Vagina (tissue), 2 donors: ENCODE results near the gene CAVIN1. TPM values are rescaled to one million over a fixed set of nuclear protein-coding genes. Genes with fewer than 3 reads are reported as not detected.
"Not testable (repeated sequence)": the region's sequence is repeated elsewhere in the genome, so short reads cannot be mapped to it uniquely, and the experiment has no call there.

Experiments
- DNase-seq, 2 donors: peaks; one replicate each; pipeline ENCODE4 v3.0.0-alpha.2; 2017; ENCODE audit errors: extremely low spot score in 2 of 2
- H3K27ac ChIP-seq: fragments of 200-600 bp; sonication (generic); one replicate; pipeline ENCODE4 v1.5.1; 2019
- H3K27me3 ChIP-seq: fragments of 200-600 bp; sonication (generic); one replicate; pipeline ENCODE4 v1.5.1; 2019
- H3K36me3 ChIP-seq, 2 donors: fragments of 200-600 bp; sonication (generic); one replicate each; pipeline ENCODE4 v1.5.1; 2017 to 2019
- H3K4me1 ChIP-seq: fragments of 200-600 bp; sonication (generic); one replicate; pipeline ENCODE4 v1.5.1; 2019
- H3K4me3 ChIP-seq, 2 donors: fragments of 200-600 bp; sonication (generic); 1 replicate in 1 of 2; 2 replicates in 1 of 2; pipeline ENCODE4 v1.5.1; 2016 to 2019
- H3K9me3 ChIP-seq: fragments of 200-600 bp; sonication (generic); one replicate; pipeline ENCODE4 v1.5.1; 2019
- POLR2A ChIP-seq, 2 donors: fragments of 450-650 bp; IDR thresholded peaks; one replicate each; pipeline ENCODE4 v1.6.1; 2017; ENCODE audit warnings: antibody characterized with exemption in 2 of 2, mild to moderate bottlenecking in 2 of 2, moderate library complexity in 2 of 2
- POLR2AphosphoS5 ChIP-seq, 2 donors: sonication (generic); formaldehyde crosslinking; IDR thresholded peaks; one replicate each; pipeline ENCODE4 v1.9.0; 2017; ENCODE audit warnings: antibody characterized with exemption in 2 of 2, mild to moderate bottlenecking in 2 of 2, low read depth in 1 of 2; ENCODE audit not compliant: insufficient read depth in 1 of 2
- intact Hi-C: fragments of 100-400 bp; cut with DNase I; formaldehyde crosslinking; loops from one replicate; pipeline ENCODE4 v1.15.1; 2023
- total RNA-seq: library from RNA; depleted of rRNA; stranded (reverse); fragments of >200 nt; gene quantifications from one replicate; pipeline ENCODE4 v1.2.3, GENCODE V29; 2016
- TF ChIP-seq, protein P1 (sequence below), 3 experiments: fragments of 450-650 bp in 2 of 3; fragments of 200-600 bp in 1 of 3; sonication (generic) in 1 of 3; IDR thresholded peaks; one replicate each; pipeline ENCODE4 v1.5.1; 2017 to 2019; ENCODE audit warnings: antibody characterized with exemption in 3 of 3, mild to moderate bottlenecking in 2 of 3, moderate library complexity in 2 of 3

The CAVIN1 gene
- total RNA-seq, 1 donor from 2014 or later: 268 TPM

DNA sequence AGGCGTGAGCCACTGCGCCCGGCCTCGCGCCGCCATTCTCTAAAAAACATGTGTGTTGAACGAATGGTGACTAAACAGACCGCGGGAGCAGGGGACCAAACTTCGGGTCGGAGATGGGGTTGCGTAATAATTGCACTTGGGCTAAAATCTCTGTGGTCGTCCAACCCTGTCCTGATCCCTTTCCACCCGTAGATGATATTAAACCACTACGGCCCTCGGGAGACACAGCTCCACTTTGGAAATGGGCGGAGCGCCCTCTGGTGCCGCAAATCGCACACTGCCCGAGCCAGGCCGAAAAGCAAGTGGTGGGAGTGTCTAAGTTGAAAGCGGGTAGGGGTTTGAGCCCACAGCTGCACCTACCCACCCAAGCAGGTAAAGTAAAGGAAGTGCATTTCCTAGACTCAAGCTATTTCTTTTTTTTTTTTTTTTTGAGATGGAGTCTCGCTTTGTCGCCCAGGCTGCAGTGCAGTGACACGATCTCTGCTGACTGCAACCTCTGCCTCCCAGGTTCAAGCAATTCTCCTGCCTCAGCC lies 17.0 kb downstream of the CAVIN1 start:
- Histone ChIP-seq H3K4me3 (no peak overlapping the region), H3K9me3 (no peaks in the 10 kb centered on the region), H3K4me1 (peaks cover 75% of the 10 kb centered on the region), H3K27me3 (no peaks in the 10 kb centered on the region), H3K36me3 (peaks cover 0 to 21% of the 10 kb centered on the region in 2 donors), H3K27ac (peak overlapping the region; percentile 90)
- intact Hi-C loops: loop anchor here (5.0 kb wide), 2 partner anchors 84 to 111 kb away; no protein-coding TSS in a partner anchor
- peak; percentile 25 to 71 for TF ChIP-seq POLR2AphosphoS5 (IDR thresholded peaks at IDR 0.05; ENCODE audit: insufficient read depth in 1 of 2, low read depth in 1 of 2)
- no peak for TF ChIP-seq POLR2A (IDR thresholded peaks at IDR 0.05)
- TF ChIP-seq, protein P1, sequence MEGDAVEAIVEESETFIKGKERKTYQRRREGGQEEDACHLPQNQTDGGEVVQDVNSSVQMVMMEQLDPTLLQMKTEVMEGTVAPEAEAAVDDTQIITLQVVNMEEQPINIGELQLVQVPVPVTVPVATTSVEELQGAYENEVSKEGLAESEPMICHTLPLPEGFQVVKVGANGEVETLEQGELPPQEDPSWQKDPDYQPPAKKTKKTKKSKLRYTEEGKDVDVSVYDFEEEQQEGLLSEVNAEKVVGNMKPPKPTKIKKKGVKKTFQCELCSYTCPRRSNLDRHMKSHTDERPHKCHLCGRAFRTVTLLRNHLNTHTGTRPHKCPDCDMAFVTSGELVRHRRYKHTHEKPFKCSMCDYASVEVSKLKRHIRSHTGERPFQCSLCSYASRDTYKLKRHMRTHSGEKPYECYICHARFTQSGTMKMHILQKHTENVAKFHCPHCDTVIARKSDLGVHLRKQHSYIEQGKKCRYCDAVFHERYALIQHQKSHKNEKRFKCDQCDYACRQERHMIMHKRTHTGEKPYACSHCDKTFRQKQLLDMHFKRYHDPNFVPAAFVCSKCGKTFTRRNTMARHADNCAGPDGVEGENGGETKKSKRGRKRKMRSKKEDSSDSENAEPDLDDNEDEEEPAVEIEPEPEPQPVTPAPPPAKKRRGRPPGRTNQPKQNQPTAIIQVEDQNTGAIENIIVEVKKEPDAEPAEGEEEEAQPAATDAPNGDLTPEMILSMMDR (IDR thresholded peaks at IDR 0.05): peak; percentile 78 to 82 (median 81)
- DNase-seq: no peak

DNA sequence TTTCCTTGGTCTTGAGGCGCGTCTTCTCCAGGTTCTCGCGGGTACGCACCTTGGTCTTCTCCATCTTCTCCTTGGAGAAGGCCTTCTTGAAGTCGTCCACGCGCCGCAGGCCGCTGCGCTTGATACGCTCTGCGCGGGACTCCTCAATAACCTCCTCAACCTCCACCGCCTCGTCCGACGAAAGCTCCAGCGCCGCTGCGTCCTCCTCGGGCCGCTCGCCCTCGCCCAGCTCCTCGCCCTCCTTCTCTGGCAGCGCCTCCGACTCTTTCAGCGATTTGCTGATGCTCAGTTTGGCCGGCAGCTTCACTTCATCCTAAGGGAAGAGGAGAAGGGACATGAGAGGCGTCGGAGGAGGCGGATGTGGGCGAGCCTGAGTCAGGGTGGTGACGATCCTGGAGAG lies 18.0 kb downstream of the CAVIN1 start:
- TF ChIP-seq, protein P1 (IDR thresholded peaks at IDR 0.05): no peak
- no peak for TF ChIP-seq POLR2A (IDR thresholded peaks at IDR 0.05)
- no peak for TF ChIP-seq POLR2AphosphoS5 (IDR thresholded peaks at IDR 0.05; ENCODE audit: insufficient read depth in 1 of 2, low read depth in 1 of 2)
- Histone ChIP-seq H3K4me3 (no peak overlapping the region), H3K4me1 (peaks cover 65% of the 10 kb centered on the region), H3K9me3 (no peaks in the 10 kb centered on the region), H3K27ac (no peak overlapping the region), H3K36me3 (peaks cover 0 to 21% of the 10 kb centered on the region in 2 donors), H3K27me3 (no peaks in the 10 kb centered on the region)
- no peak for DNase-seq
- intact Hi-C loops: loop anchor here (5.0 kb wide), 2 partner anchors 83 to 112 kb away; no protein-coding TSS in a partner anchor

DNA sequence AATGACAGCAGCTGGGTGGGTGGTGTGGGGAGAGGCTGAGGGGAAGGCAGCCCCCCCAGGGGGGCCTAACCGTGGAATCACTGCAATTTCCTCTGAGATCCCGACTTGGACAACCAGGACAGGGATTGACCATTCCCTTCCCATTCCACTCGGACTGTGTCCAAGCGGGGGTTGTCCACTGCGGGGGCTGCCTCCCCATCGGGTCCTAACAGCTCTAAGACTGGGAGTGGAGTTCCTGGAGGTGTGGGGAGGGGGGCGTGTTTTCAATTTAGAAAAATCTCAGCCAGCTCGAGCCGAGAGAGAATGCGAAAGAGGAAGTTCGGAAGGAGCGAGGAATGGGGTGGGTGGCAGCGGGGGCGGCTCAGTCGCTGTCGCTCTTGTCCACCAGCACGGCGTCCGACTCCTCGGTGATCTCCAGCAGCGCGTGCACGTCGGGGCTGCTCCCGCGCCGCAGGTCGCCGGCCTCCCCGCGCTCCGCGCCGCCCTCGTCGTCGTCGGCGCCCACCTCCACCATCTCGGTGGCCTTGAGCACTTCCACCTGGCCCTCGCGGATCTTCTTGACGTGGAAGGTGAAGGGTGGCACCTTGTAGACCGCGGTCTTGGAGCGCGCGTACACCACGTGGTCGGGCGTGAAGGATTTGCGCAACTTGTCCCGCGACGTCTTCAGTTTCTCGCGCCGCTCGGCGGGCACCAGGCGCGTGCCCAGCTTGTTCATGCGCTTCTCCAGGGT lies 18.6 kb downstream of the CAVIN1 start:
- TF ChIP-seq POLR2AphosphoS5 (IDR thresholded peaks at IDR 0.05; ENCODE audit: insufficient read depth in 1 of 2, low read depth in 1 of 2) (no peak), POLR2A (IDR thresholded peaks at IDR 0.05) (no peak)
- TF ChIP-seq, protein P1 (IDR thresholded peaks at IDR 0.05): no peak
- peaks cover 60% of the 10 kb centered on the region for H3K4me1 ChIP-seq
- DNase-seq: no peak

DNA sequence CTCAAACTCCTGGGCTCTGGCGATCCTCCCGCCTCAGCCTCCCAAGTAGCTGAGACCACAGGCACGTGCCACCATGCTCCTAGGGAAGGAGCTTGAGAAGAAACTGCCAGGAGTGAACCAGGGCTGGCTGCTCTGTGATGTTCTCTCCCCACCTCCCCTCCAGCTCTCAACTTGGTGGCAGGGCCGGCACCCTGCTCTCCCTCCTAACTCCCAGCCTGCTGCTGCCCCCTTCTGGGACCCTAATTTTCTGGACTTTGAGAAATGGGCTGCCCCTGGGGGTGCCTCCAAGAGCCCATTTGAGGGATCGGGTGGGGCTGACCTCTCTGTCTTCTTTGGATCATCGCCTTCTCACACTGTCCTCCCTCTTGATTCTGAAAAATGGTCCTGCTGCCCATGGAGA lies 19.9 kb downstream of the CAVIN1 start:
- Histone ChIP-seq H3K4me1 (peaks cover 55% of the 10 kb centered on the region), H3K36me3 (peaks cover 0 to 21% of the 10 kb centered on the region in 2 donors), H3K27ac (peak overlapping the region; percentile 35), H3K4me3 (no peak overlapping the region), H3K9me3 (no peaks in the 10 kb centered on the region), H3K27me3 (no peaks in the 10 kb centered on the region)
- intact Hi-C loops: no loop called here
- TF ChIP-seq POLR2AphosphoS5 (IDR thresholded peaks at IDR 0.05; ENCODE audit: insufficient read depth in 1 of 2, low read depth in 1 of 2) (no peak), POLR2A (IDR thresholded peaks at IDR 0.05) (no peak)
- TF ChIP-seq, protein P1 (IDR thresholded peaks at IDR 0.05): no peak
- DNase-seq: no peak

More for the DNA sequence above, 18.6 kb downstream of the CAVIN1 start:
- H3K36me3 ChIP-seq: peaks cover 0 to 21% of the 10 kb centered on the region in 2 donors
- H3K4me3 ChIP-seq: no peak overlapping the region
- H3K9me3 ChIP-seq: no peaks in the 10 kb centered on the region
- H3K27ac ChIP-seq: peak overlapping the region; percentile 0
- H3K27me3 ChIP-seq: no peaks in the 10 kb centered on the region
- intact Hi-C loops: loop anchor here (5.0 kb wide), 2 partner anchors 82 to 113 kb away; no protein-coding TSS in a partner anchor

DNA sequence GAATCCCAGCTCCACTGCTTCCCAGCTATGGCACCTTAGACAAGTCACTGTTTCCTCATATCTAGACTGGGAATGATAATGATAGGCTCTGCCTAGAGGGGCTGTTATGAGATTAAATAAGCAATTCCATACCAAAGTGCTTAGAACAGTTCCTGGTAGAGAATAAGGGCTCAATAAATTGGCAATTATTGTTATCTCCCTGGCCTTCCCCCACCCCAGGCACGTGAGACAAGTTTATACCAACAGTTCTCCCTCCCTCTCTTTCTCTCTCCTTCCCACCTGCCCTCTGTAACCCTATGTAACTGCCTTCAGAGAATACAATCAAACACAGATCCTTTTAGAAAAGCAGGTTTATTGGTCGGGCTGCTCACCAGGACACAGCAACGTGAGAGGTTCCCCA lies 20.9 kb downstream of the CAVIN1 start:
- intact Hi-C loops: no loop called here
- peaks cover 45% of the 10 kb centered on the region for H3K4me1 ChIP-seq
- peak overlapping the region; percentile 35 for H3K27ac ChIP-seq
- H3K9me3 ChIP-seq: no peaks in the 10 kb centered on the region
- H3K4me3 ChIP-seq: no peak overlapping the region
- peaks cover 0 to 21% of the 10 kb centered on the region in 2 donors for H3K36me3 ChIP-seq
- no peak for DNase-seq
- TF ChIP-seq POLR2AphosphoS5 (IDR thresholded peaks at IDR 0.05; ENCODE audit: insufficient read depth in 1 of 2, low read depth in 1 of 2) (no peak), POLR2A (IDR thresholded peaks at IDR 0.05) (no peak)
- TF ChIP-seq, protein P1 (IDR thresholded peaks at IDR 0.05): no peak
- no peaks in the 10 kb centered on the region for H3K27me3 ChIP-seq

DNA sequence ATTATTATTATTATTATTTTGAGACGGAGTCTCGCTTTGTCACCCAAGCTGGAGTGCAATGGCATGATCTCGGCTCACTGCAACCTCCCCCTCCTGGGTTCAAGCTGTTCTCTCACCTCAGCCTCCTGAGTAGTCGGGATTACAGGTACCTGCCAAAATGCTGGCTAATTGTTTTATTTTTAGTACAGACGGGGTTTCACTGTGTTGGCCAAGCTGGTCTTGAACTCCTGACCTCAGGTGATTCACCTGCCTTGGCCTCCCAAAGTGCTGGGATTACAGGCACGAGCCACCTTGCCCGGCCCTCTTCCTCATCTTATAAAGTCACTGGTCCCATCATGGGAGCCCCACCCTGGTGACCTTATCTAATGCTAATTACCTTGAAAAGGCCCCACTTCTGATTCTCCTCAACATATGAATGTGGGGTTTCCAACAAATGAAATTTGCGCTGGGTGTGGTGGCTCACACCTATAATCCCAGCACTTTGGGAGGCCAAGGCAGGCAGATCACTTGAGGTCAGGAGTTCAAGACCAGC lies 22.1 kb downstream of the CAVIN1 start:
- H3K27me3 ChIP-seq, intact Hi-C loops, H3K27ac ChIP-seq, H3K4me3 ChIP-seq, DNase-seq, H3K9me3 ChIP-seq: not testable (repeated sequence)
- Histone ChIP-seq H3K36me3 (peaks cover 0 to 21% of the 10 kb centered on the region in 2 donors), H3K4me1 (peaks cover 35% of the 10 kb centered on the region)
